ENCODE data around the gene CLCN6. TPM values are rescaled to one million over a fixed set of nuclear protein-coding genes. Genes with fewer than 3 reads are reported as not detected.

The CLCN6 gene
- total RNA-seq, 1 experiment from 2014 or later: 30.4 TPM

DNA sequence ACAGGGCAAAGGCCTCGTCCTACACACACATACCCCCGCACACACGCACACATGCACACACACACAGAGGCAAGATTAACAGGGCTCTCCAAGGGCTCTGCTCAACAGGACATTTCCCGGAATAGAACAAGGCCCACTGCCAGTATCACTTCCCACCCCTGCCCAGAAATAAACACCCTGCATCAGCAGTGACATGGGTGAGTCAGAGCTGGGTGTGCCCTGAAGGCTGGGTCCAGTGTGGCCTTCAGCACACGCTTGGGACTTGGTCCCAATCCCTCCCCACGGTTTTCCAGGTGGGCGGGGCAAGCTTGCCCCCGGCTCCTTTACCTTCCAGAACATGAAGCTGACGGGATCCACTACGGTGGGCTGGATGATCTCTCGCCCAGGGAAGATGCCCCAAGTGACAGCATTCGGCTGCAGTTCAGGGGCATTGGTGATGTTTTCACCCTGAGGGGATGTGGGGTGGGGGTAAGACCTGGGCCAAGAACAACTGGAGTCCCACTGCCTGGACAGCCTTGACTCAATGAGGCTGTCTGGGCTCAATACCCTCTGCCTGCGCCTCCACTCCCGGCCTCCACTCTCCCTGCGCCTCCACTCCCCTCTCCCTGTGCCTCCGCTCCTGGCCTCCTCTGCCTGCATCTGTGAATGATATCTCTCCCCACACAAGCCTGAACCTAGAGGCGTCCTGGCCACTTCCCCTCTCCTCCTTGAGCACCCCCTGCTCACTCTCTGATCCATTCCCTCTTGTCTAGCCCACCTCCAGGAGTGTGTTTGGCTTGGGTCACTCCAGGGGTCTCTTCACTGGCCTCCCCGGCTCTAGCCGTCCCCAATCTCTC lies 14.9 kb upstream of the CLCN6 start:
- no peaks in the 10 kb centered on the region; the same call in 1 of the 2 replicates for H3K36me3 ChIP-seq (ENCODE audit: control insufficient read depth, insufficient read depth, low read length)
- no peak overlapping the region for H3K4me3 Mint-ChIP-seq (ENCODE audit: unreplicated experiment)
- CTCF ChIA-PET: interaction anchor here (1.2 kb wide), 1 partner anchor 45 kb away, joined by 3 read pairs; no protein-coding TSS in a partner anchor
- H3K4me1 Mint-ChIP-seq (ENCODE audit: low read depth, unreplicated experiment): peaks cover 25% of the 10 kb centered on the region
- H3K36me3 Mint-ChIP-seq (ENCODE audit: insufficient read depth, unreplicated experiment): peaks cover 21% of the 10 kb centered on the region
- no peaks in the 10 kb centered on the region for H3K27me3 Mint-ChIP-seq (ENCODE audit: insufficient read depth, unreplicated experiment)
- no peaks in the 10 kb centered on the region for H3K27me3 ChIP-seq (replicated peaks; ENCODE audit: control insufficient read depth, insufficient read depth, low read length)
- intact Hi-C loops (cut with micrococcal nuclease; ENCODE audit: unreplicated experiment): no loop called here
- no peak overlapping the region for H3K4me3 ChIP-seq (ENCODE audit: low read depth, low read length)
- no peak for DNase-seq
- peak overlapping the region; percentile 84 for H3K27ac Mint-ChIP-seq (ENCODE audit: unreplicated experiment)
- POLR2A ChIA-PET: no interaction called here
- peaks cover 38% of the 10 kb centered on the region for H3K4me1 ChIP-seq
- no peaks in the 10 kb centered on the region for H3K9me3 Mint-ChIP-seq (ENCODE audit: unreplicated experiment)
- TF ChIP-seq, protein P1, sequence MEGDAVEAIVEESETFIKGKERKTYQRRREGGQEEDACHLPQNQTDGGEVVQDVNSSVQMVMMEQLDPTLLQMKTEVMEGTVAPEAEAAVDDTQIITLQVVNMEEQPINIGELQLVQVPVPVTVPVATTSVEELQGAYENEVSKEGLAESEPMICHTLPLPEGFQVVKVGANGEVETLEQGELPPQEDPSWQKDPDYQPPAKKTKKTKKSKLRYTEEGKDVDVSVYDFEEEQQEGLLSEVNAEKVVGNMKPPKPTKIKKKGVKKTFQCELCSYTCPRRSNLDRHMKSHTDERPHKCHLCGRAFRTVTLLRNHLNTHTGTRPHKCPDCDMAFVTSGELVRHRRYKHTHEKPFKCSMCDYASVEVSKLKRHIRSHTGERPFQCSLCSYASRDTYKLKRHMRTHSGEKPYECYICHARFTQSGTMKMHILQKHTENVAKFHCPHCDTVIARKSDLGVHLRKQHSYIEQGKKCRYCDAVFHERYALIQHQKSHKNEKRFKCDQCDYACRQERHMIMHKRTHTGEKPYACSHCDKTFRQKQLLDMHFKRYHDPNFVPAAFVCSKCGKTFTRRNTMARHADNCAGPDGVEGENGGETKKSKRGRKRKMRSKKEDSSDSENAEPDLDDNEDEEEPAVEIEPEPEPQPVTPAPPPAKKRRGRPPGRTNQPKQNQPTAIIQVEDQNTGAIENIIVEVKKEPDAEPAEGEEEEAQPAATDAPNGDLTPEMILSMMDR (IDR thresholded peaks at IDR 0.05; ENCODE audit: insufficient read depth in 1 of 2, low read depth in 1 of 2, low read length in 1 of 2, severe bottlenecking in 1 of 2, unreplicated experiment in 1 of 2): no peak
- H3K9me3 ChIP-seq: no peaks in the 10 kb centered on the region
- no TSS peak for BruUV-seq (replicated peaks)

DNA sequence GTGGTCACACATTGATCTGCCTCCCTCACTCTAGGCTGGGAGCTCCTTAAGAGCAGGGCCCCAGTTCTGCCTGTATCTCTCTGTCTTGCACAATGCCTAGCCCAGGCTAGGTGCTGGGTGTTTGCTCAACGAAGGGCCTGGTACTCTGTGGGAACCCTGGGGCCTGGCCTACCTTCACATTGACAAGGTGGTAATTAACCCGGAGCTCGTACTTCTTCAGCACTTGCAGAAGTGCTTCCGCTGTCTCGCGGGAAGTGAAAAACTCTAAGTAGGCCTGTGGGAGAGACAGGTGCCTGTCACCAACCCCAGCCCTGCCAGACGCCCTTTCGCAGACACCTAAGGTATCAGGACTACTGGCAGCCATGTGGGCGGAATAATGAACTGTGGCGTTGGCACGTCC lies 13.9 kb upstream of the CLCN6 start:
- Histone ChIP-seq H3K4me3 (ENCODE audit: low read depth, low read length) (no peak overlapping the region), H3K9me3 (no peaks in the 10 kb centered on the region), H3K4me1 (peaks cover 33% of the 10 kb centered on the region), H3K36me3 (ENCODE audit: control insufficient read depth, insufficient read depth, low read length) (peaks cover 1% of the 10 kb centered on the region; the same call in 1 of the 2 replicates), H3K27me3 (replicated peaks; ENCODE audit: control insufficient read depth, insufficient read depth, low read length) (no peaks in the 10 kb centered on the region)
- no peaks in the 10 kb centered on the region for H3K27me3 Mint-ChIP-seq (ENCODE audit: insufficient read depth, unreplicated experiment)
- peak in 1 of 2 experiments; percentile 20 for DNase-seq
- H3K4me3 Mint-ChIP-seq (ENCODE audit: unreplicated experiment): no peak overlapping the region
- H3K27ac Mint-ChIP-seq (ENCODE audit: unreplicated experiment): peak overlapping the region; percentile 84
- H3K9me3 Mint-ChIP-seq (ENCODE audit: unreplicated experiment): no peaks in the 10 kb centered on the region
- TF ChIP-seq, protein P1 (IDR thresholded peaks at IDR 0.05; ENCODE audit: insufficient read depth in 1 of 2, low read depth in 1 of 2, low read length in 1 of 2, severe bottlenecking in 1 of 2, unreplicated experiment in 1 of 2): no peak
- ChIA-PET POLR2A (interaction anchor here (0.8 to 1.2 kb wide), 2 partner anchors 116 to 118 kb away, joined by 3 to 9 read pairs; no protein-coding TSS in a partner anchor), CTCF (interaction anchor here (1.2 kb wide), 1 partner anchor 44 kb away, joined by 3 read pairs; no protein-coding TSS in a partner anchor)
- intact Hi-C loops (cut with micrococcal nuclease; ENCODE audit: unreplicated experiment): loop anchor here (1.0 kb wide), 1 partner anchor 11 kb away; no protein-coding TSS in a partner anchor
- H3K36me3 Mint-ChIP-seq (ENCODE audit: insufficient read depth, unreplicated experiment): peaks cover 16% of the 10 kb centered on the region
- BruUV-seq (replicated peaks): no TSS peak
- H3K4me1 Mint-ChIP-seq (ENCODE audit: low read depth, unreplicated experiment): peaks cover 25% of the 10 kb centered on the region

DNA sequence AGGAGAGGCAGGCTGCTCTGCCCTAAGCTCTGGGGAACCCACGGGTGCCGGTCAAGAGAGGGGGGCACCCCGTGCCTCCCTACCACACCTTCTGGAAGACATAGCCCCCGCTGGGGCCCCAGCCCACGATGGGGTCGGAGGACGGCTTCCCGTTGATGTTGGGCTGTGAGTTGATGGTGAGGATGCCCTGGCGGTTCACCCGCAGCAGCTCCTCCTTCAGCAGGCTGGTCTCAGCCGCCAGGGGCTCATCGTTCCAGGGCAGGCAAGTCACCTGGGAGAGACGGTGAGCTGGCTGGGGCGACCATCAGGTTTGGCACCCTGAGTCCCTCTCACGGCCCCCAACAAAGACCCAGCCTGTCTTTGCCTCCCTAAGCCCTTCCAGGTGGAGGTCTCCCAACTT lies 12.2 kb upstream of the CLCN6 start:
- no peaks in the 10 kb centered on the region for H3K9me3 Mint-ChIP-seq (ENCODE audit: unreplicated experiment)

More for the DNA sequence above, 12.2 kb upstream of the CLCN6 start:
- BruUV-seq (replicated peaks): no TSS peak
- Histone ChIP-seq H3K27me3 (replicated peaks; ENCODE audit: control insufficient read depth, insufficient read depth, low read length) (no peaks in the 10 kb centered on the region), H3K36me3 (ENCODE audit: control insufficient read depth, insufficient read depth, low read length) (peaks cover 1% of the 10 kb centered on the region; the same call in 1 of the 2 replicates), H3K4me1 (peaks cover 19% of the 10 kb centered on the region), H3K9me3 (no peaks in the 10 kb centered on the region), H3K4me3 (ENCODE audit: low read depth, low read length) (no peak overlapping the region)
- POLR2A ChIA-PET: interaction anchor here (0.5 to 1.0 kb wide), 2 partner anchors 12 to 18 kb away, joined by 3 read pairs; partner anchors contain the start of genes CLCN6 and MTHFR
- DNase-seq: no peak
- CTCF ChIA-PET: no interaction called here
- Mint-ChIP-seq H3K27me3 (ENCODE audit: insufficient read depth, unreplicated experiment) (no peaks in the 10 kb centered on the region), H3K27ac (ENCODE audit: unreplicated experiment) (no peak overlapping the region), H3K4me3 (ENCODE audit: unreplicated experiment) (no peak overlapping the region), H3K36me3 (ENCODE audit: insufficient read depth, unreplicated experiment) (peaks cover 14% of the 10 kb centered on the region), H3K4me1 (ENCODE audit: low read depth, unreplicated experiment) (peaks cover 25% of the 10 kb centered on the region)
- TF ChIP-seq, protein P1 (IDR thresholded peaks at IDR 0.05; ENCODE audit: insufficient read depth in 1 of 2, low read depth in 1 of 2, low read length in 1 of 2, severe bottlenecking in 1 of 2, unreplicated experiment in 1 of 2): no peak
- intact Hi-C loops (cut with micrococcal nuclease; ENCODE audit: unreplicated experiment): no loop called here

Measured in Caco-2 (cell line).